ENCODE data around the gene ZC3H7A.

The ZC3H7A gene

DNA sequence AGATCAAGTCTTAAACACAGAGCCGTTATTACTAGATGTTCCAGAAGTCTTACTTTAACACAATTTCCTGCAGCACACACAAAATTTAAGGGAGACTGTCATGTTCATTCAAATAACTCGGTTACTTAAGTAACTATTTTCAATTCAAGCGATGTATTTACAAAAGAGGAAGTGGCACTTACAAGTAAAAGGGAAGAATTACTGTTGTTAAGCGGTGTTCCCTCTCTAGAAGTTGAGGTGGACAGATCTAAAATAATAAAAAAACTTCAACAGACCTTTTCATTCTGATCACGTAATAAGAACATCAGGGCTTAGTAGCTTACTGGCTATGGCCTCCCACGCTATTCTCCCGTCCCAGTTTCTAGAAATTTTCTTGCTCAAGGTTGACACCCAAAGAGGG, 28.2 kb downstream of the ZC3H7A start:
- peak overlapping the region; percentile 12 for H3K27ac Mint-ChIP-seq
- no peaks in the 10 kb centered on the region for H3K4me1 Mint-ChIP-seq
- TF ChIP-seq, protein P1, sequence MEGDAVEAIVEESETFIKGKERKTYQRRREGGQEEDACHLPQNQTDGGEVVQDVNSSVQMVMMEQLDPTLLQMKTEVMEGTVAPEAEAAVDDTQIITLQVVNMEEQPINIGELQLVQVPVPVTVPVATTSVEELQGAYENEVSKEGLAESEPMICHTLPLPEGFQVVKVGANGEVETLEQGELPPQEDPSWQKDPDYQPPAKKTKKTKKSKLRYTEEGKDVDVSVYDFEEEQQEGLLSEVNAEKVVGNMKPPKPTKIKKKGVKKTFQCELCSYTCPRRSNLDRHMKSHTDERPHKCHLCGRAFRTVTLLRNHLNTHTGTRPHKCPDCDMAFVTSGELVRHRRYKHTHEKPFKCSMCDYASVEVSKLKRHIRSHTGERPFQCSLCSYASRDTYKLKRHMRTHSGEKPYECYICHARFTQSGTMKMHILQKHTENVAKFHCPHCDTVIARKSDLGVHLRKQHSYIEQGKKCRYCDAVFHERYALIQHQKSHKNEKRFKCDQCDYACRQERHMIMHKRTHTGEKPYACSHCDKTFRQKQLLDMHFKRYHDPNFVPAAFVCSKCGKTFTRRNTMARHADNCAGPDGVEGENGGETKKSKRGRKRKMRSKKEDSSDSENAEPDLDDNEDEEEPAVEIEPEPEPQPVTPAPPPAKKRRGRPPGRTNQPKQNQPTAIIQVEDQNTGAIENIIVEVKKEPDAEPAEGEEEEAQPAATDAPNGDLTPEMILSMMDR (IDR thresholded peaks at IDR 0.05), result no peak
- no peaks in the 10 kb centered on the region for H3K27me3 Mint-ChIP-seq (ENCODE audit: low read depth, poor library complexity)
- no peaks in the 10 kb centered on the region for H3K9me3 Mint-ChIP-seq
- DNase-seq, result no peak
- H3K36me3 Mint-ChIP-seq (ENCODE audit: low read depth), result peaks cover 63% of the 10 kb centered on the region
- no peak overlapping the region for H3K4me3 Mint-ChIP-seq

DNA sequence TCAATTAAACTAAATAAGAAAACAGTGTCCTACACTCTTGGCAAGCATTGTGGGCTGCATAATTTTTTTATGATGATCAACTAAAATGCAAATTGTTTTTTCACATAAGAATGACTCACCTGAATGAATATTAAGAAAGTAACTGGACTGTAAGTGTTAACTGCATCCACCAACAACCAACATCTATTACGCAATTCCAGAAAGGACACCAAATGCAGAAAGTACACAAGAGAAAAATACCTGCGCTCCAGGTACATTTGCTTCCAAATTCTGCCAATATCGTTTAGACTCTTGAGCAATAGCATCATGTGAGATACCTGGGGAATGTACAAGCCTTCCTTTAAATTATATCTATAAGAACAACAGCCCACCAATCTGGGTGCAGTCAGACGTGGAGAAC, 34.6 kb downstream of the ZC3H7A start:
- TF ChIP-seq, protein P1 (IDR thresholded peaks at IDR 0.05), result no peak
- H3K27me3 Mint-ChIP-seq (ENCODE audit: low read depth, poor library complexity), result no peaks in the 10 kb centered on the region

DNA sequence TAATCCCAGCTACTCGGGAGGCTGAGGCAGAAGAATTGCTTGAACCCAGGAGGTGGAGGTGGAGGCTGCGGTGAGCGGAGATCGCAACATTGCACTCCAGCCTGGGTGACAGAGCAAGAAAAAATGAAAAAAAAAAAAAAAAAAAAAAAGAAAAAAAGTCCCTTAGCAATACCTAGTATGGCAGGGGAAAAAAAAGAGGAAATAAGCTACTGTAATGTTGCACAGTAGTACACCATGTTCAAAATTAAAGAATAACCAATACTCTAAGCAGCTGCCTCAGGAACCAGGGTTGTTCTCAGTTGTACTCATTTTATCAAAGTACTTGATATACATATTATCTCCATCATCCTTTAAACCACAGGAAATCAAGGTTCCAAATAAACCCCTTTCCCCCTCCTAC, 37.1 kb downstream of the ZC3H7A start:
- Mint-ChIP-seq H3K9me3 (no peaks in the 10 kb centered on the region), H3K27me3 (ENCODE audit: low read depth, poor library complexity) (no peaks in the 10 kb centered on the region), H3K4me1 (no peaks in the 10 kb centered on the region), H3K4me3 (no peak overlapping the region), H3K27ac (no peak overlapping the region), H3K36me3 (ENCODE audit: low read depth) (peaks cover 79% of the 10 kb centered on the region)
- TF ChIP-seq, protein P1 (IDR thresholded peaks at IDR 0.05), result no peak
- no peak for DNase-seq

More for the DNA sequence above, 34.6 kb downstream of the ZC3H7A start:
- no peak overlapping the region for H3K27ac Mint-ChIP-seq
- no peaks in the 10 kb centered on the region for H3K9me3 Mint-ChIP-seq
- peaks cover 70% of the 10 kb centered on the region for H3K36me3 Mint-ChIP-seq (ENCODE audit: low read depth)
- H3K4me3 Mint-ChIP-seq, result no peak overlapping the region
- no peaks in the 10 kb centered on the region for H3K4me1 Mint-ChIP-seq
- DNase-seq, result no peak

DNA sequence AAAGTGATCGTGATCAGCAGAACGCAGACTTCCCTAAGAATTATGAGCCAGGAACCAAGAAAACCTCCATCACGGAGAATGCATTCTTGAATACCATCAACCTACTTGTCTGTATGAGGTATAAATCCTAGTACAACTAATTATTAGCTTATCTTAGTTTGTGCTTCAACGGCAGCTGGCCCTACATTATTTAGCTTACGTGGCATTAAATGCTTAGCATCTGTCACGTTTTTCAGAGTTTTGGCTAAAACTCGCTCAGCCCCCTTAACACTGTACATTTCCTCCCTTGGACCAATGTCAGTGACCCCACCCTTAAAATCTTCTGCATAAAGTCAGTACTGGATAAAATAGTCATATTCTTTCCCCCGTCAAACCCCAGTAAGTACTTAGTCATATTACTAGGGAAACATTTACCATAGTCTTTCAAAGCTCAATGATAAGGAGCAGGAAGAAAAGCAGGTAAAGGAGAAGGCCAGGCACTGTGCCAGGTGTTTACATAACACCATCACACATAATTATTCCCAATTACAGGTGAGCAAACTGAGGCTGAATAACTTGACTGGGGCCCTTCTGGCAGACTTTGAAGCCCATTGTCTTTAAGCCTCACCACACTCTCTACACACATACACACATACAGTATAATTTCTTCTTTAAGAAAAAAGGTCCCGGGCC, 37.8 kb downstream of the ZC3H7A start:
- peaks cover 74% of the 10 kb centered on the region for H3K36me3 Mint-ChIP-seq (ENCODE audit: low read depth)
- DNase-seq, result no peak
- H3K27me3 Mint-ChIP-seq (ENCODE audit: low read depth, poor library complexity), result no peaks in the 10 kb centered on the region
- H3K4me1 Mint-ChIP-seq, result no peaks in the 10 kb centered on the region
- TF ChIP-seq, protein P1 (IDR thresholded peaks at IDR 0.05), result no peak
- no peaks in the 10 kb centered on the region for H3K9me3 Mint-ChIP-seq
- H3K27ac Mint-ChIP-seq, result no peak overlapping the region
- no peak overlapping the region for H3K4me3 Mint-ChIP-seq

DNA sequence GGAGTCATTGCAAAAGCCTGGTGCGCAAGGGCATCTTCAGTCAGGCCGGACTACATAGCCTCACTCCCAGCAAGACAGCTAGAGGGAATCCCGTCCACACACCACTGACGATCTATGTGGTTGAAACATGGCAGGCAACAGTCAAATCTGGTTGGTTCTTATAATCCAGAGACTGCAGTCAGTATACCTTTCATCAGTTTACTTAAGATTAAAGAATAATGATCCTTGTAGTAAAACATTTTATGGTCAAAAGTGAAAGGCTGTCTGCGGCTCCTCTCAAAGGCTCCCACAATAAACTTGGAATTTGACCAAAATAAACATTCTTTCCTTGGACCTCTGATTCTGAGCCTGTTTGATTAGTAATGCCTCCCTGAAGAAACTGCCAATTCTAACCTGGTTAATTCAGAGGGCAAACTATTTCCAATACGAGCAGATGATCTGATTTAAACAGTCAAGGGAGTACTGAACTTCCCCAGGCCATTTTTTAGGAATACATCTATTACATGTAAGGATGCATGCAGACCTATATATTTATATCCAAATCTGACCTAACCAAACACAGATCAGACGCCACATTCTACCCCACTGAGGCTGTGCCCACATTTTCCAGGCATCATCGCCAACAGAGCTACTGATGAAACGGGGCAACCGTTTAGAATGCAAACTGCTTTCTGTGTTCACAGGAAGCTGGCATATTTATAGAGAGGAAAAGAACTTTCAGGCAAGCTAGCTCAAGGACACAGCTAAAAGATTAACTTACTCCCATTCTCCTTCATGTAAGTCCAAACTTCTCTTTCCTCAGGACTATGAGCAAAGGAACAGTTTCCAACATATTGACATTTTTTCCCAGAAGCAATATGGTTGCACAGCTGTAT, 39.1 kb downstream of the ZC3H7A start:
- H3K27me3 Mint-ChIP-seq (ENCODE audit: low read depth, poor library complexity), result no peaks in the 10 kb centered on the region
- no peak for DNase-seq
- no peak overlapping the region for H3K4me3 Mint-ChIP-seq
- TF ChIP-seq, protein P1 (IDR thresholded peaks at IDR 0.05), result no peak
- H3K9me3 Mint-ChIP-seq, result no peaks in the 10 kb centered on the region
- peaks cover 73% of the 10 kb centered on the region for H3K36me3 Mint-ChIP-seq (ENCODE audit: low read depth)
- no peak overlapping the region for H3K27ac Mint-ChIP-seq
- H3K4me1 Mint-ChIP-seq, result no peaks in the 10 kb centered on the region

Measured in nephron progenitor cell (in vitro differentiated cells).